Measurements from ENCODE around the gene CNR2.
"Not testable (repeated sequence)": the region's sequence is repeated elsewhere in the genome, so short reads cannot be mapped to it uniquely, and the experiment has no call there.

Gene CNR2

GRCh38 chr1:23916209-23917131, 3.3 kb upstream of the CNR2 start:
- peak; percentile 86 for DNase-seq

- DNase-seq = no peak
Measured at GRCh38 chr1:23915466-23915865, 2.3 kb upstream of the CNR2 start.

DNA sequence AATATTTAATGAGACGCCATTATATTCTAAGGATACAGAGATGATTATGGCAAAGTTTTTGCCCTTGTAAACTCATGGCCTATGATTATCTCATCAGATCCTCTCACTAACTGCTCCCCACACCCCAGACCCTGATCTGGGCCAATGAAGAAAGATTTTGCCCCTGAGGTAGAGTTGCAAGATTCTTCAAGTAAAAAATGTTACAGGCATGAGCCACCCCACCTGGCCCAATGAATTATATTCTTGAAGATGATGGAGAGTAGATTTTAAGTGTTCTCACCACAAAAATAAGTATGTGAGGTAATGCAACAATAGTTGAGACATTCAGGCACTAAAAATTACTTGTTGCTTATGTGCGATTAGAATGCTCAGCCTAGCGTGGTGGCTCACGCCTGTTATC, 1.8 kb upstream of the CNR2 start:
- DNase-seq = no peak

- no peak for DNase-seq
Measured at GRCh38 chr1:23911921-23912320, 1.2 kb downstream of the CNR2 start.

- DNase-seq = peak; percentile 19
Measured at GRCh38 chr1:23910553-23911246, 2.5 kb downstream of the CNR2 start.

DNA sequence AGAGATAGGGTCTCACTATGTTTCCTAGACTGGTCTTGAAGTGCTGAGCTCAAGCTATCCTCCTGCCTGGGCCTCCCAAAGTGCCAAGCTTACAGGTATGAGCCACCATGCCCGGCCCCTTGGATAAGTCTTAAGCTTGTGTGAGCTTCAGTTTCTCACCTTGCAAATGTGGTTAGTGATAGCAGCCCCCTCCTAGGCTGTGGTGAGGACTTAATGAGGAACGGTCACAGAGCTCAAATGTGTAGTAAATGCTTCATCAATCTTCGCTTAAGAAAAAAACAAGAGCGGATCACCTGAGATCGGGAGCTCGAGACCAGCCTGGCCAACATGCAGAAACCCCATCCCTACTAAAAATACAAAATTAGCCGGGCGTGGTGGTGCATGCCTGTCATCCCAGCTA, 3.0 kb downstream of the CNR2 start:
- no peak for DNase-seq

- DNase-seq = peak; percentile 52
Measured at GRCh38 chr1:23909412-23909811, 3.8 kb downstream of the CNR2 start.

GRCh38 chr1:23908453-23909341, 4.5 kb downstream of the CNR2 start:
- peak; percentile 19 for DNase-seq

DNA sequence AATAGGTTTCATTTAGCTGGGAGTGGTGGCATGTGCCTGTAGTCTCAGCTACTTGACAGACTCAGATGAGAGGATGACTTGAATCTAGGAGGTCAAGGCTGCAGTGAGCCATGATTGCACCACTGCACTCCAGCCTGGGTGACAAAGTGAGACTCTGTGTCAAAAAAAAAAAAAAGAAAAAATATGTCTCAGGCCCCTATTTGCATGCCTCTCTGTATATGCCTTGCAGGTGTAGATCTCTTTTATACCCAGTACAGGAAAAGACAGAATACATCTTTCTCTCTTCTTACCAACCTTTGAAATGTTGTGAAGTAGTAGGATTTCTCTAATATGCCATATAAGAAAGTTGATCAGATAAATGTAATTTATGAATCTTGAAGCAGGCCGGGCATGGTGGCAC, 6.4 kb downstream of the CNR2 start:
- DNase-seq = no peak

- DNase-seq = no peak
Measured at GRCh38 chr1:23905461-23906025, 7.6 kb downstream of the CNR2 start.

DNA sequence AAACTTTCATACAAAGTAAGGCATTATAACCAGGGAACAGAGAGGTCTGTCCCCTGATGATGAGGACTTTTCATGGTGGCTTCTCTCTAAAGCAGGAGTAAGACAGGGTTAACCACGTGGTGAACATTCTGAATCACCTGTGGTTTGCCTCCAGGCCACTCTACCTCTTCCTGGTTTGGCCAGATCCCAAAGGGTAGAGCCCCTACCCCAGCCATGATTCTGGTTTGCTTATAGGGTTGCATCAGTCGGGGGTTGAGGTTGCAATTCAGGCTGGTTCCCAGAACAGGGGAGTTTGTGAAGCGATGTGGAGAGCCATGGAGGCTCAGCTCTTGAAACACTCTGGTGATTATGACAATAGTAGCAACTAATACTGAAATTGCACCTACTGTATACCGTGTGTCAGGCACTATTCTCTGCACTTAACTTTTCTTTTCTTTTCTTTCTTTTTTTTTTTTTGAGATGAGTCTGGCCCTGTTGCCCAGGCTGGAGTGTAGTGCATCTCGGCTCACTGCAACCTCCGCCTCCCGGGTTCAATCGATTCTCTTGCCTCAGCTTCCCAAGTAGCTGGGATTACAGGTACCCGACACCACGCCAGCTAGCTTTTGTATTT, 8.3 kb downstream of the CNR2 start:
- DNase-seq = peak; percentile 52

DNA sequence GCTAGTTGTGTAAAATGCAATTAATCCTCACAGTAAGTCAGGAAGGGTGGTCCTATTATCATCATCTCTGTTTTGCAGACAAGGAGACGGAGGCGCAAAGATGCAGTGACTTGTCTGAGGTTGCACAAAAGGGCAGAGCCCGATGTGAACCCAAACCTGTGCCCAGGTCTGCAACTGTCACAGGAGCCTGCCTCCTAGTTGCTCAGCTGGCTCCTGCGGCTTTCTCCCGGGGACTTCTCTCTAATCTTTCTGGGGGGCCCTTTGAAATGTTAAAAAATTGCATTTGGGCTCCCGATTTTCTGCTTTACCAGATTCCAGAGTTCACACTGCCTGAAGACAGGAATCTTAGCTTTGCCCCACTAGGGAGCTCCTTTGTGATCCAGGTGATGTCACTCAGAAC, 9.4 kb downstream of the CNR2 start:
- DNase-seq = no peak

GRCh38 chr1:23902321-23903278, 10.6 kb downstream of the CNR2 start:
- DNase-seq = no peak

DNA sequence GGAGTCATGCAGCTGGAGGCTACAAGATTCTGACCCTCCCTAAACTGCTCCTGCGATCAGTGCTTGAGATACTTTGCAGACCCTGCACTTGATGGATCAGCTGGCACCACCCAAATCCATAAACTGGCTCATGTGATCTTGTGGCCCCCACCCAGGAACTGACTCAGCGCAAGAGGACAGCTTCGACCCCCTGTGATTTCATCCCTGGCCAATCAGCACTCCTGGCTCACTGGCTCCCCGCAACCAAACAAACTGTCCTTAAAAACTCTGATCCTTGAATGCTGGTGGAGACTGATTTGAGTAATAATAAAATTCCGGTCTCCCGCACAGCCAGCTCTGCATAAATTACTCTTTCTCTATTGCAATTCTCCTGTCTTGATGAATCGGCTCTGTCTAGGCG, 13.1 kb downstream of the CNR2 start:
- DNase-seq = not testable (repeated sequence)

GRCh38 chr1:23899070-23899469, 14.1 kb downstream of the CNR2 start:
- DNase-seq = peak; percentile 55

DNA sequence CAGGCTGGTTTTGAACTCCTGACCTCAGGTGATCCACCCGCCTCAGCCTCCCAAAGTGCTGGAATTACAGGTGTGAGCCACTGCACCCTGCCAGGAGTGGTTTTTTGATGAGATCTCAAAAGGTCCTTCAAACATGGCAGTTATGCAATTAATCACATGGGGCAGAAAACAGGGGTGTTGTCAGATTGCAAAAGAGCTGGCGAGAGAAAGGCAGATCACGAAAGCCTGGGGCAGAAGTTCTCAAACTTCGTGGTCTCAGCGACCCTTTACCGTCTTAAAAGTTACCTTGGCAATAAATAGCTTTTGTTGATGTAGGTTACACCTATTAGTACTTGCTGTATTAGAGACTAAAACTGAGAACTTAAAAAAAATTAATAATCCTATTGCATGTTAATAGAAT, 16.1 kb downstream of the CNR2 start:
- DNase-seq = no peak

GRCh38 chr1:23896491-23896890, 16.7 kb downstream of the CNR2 start:
- DNase-seq = no peak

DNA sequence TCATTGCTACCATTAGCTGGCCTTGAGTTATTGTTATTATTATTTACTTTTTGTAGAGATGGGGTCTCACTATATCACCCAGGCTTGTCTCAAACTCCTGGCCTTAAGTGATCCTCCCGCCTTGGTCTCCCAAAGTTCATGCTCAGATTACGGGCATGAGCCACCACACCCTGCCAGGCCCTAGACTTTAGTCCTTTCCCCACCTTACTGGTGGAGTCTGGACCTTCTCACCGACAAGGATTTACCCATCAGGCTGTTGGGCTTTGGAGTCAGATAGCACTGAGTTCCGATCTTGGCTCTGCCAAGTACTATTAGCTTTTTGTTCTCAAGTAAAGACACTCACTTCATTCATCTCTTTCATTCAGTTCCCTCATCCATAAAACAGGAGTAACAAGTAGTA, 17.2 kb downstream of the CNR2 start:
- no peak for DNase-seq

DNA sequence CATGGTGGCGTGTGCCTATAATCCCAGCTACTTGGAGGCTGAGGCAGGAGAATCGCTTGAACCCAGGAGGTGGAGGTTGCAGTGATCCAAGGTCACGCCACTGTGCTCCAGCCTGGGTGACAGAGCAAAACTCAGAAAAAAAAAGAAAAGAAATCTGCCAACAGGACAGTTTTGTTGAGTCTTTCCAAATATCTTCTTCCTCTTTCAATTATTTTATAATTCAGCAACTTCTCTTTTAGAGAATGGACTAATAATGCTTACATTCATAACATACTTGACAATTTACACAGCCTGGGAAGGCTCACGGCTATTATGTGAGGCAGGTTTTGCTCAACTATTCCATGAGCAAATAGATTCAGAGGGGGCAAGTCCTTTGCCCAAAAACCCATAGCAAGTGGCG, 18.1 kb downstream of the CNR2 start:
- DNase-seq = no peak

DNA sequence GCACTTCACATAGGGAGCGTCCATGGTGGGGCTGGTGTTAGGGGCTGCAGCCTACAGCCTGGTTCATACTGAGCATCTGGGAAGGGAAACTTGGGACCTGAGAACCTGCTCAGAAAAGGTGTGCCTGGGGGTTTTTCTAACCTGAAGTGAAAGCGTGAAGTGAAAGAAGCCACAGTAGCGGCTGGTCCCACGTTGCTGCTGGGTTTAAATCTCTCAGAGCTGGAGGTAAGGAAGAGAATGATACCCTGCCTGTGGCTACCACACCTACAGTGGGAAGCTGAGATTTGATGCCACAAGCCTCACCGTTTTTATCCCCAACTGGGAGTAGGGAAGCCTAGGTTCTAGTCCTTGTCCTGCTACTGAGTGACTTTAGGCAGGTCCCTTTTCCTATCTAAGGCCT, 24.1 kb downstream of the CNR2 start:
- peak; percentile 13 for DNase-seq

GRCh38 chr1:23885222-23885621, 27.9 kb downstream of the CNR2 start:
- no peak for DNase-seq

All from RPMI8226 (cell line).